Hematopoietic multipotent progenitor cell treated with erythropoietin and hydrocortisone succinate and interleukin-3 and kit ligand, for 15 days (in vitro differentiated cells): ENCODE data around the gene TSPO.

Source experiments
- DNase-seq: peaks from one replicate; pipeline ENCODE4 v3.0.0-alpha.2; 2015; ENCODE audit warnings: low spot score

The TSPO gene

GRCh38 chr22:43159484-43160178 lies 8.3 kb downstream of the TSPO start:
- no peak for DNase-seq

GRCh38 chr22:43160497-43161126 lies 9.3 kb downstream of the TSPO start:
- DNase-seq, result no peak

GRCh38 chr22:43162412-43163150 lies 11.2 kb downstream of the TSPO start:
- no peak for DNase-seq

- DNase-seq, result no peak
These were observed 12.0 kb downstream of the TSPO start for GRCh38 chr22:43163241-43163795.

- DNase-seq, result no peak
These were observed 13.3 kb downstream of the TSPO start for GRCh38 chr22:43164636-43165035.

GRCh38 chr22:43166132-43166930 lies 15.0 kb downstream of the TSPO start:
- no peak for DNase-seq

- peak; percentile 83 for DNase-seq
These were observed 15.7 kb downstream of the TSPO start for GRCh38 chr22:43167001-43167589.

GRCh38 chr22:43168471-43169309 lies 17.3 kb downstream of the TSPO start:
- DNase-seq, result no peak

- DNase-seq, result no peak
These were observed 18.2 kb downstream of the TSPO start for GRCh38 chr22:43169310-43170130.

GRCh38 chr22:43170131-43170480 lies 18.7 kb downstream of the TSPO start:
- no peak for DNase-seq

- no peak for DNase-seq
These were observed 19.7 kb downstream of the TSPO start for GRCh38 chr22:43171019-43171491.

- no peak for DNase-seq
These were observed 20.2 kb downstream of the TSPO start for GRCh38 chr22:43171607-43172006.

- no peak for DNase-seq
These were observed 20.8 kb downstream of the TSPO start for GRCh38 chr22:43172191-43172590.

GRCh38 chr22:43173566-43173965 lies 22.2 kb downstream of the TSPO start:
- DNase-seq, result no peak

GRCh38 chr22:43173976-43174720 lies 22.8 kb downstream of the TSPO start:
- DNase-seq, result no peak

GRCh38 chr22:43174941-43175531 lies 23.7 kb downstream of the TSPO start:
- DNase-seq, result no peak

- no peak for DNase-seq
These were observed 24.7 kb downstream of the TSPO start for GRCh38 chr22:43176090-43176489.

- DNase-seq, result no peak
These were observed 26.1 kb downstream of the TSPO start for GRCh38 chr22:43177479-43177878.
